ENCODE results near the gene C16orf96.

DNA sequence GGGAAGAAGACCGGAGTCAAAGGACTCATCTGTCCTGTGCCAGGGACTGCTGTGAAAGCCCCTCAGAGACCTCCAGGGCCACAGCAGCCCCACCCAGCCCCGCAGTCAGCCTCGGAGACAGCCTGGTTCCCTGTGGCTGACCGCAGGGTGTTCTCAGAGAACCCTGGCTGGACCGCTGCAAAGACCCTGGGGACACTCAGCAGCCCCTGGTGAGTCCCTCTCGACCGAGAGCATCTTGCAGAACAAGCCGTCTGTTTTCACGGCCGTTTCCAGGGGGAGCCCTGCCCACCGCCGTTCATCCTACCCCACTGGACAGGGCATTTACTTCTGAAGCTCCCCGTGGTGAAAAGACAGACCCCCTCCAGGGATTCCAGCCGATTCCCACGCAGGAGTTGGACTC lies 48.3 kb downstream of the C16orf96 start:
- no peak for TF ChIP-seq GATA3 (IDR thresholded peaks at IDR 0.05; ENCODE audit: low read depth, low read length)
- TF ChIP-seq GATA2 (IDR thresholded peaks at IDR 0.05; ENCODE audit: low read depth, low read length), result no peak
